Memory B cell (primary cell): ENCODE data around the gene PDRG1.

Experiments
- ATAC-seq: fragments of 150-1000 bp; cut with Tn5 transposase; 2 replicates; pipeline ENCODE4 v1.10.0; 2021; ENCODE audit warnings: low read depth, mild to moderate bottlenecking, moderate library complexity
- DNase-seq, 2 donors: peaks; one replicate each; pipeline ENCODE4 v3.0.0; 2022; ENCODE audit warnings: low spot score in 2 of 2
- H3K27ac Mint-ChIP-seq: one replicate; pipeline ENCODE4 v1.8.0; 2022; ENCODE audit warnings: mild to moderate bottlenecking, moderate library complexity, mixed read lengths
- H3K27me3 Mint-ChIP-seq: one replicate; pipeline ENCODE4 v1.8.0; 2022; ENCODE audit warnings: mixed read lengths
- H3K36me3 Mint-ChIP-seq: one replicate; pipeline ENCODE4 v1.8.0; 2022; ENCODE audit warnings: mild to moderate bottlenecking, mixed read lengths
- H3K4me1 Mint-ChIP-seq: one replicate; pipeline ENCODE4 v1.8.0; 2022; ENCODE audit warnings: mixed read lengths
- H3K4me3 Mint-ChIP-seq: one replicate; pipeline ENCODE4 v1.8.0; 2022; ENCODE audit warnings: mild to moderate bottlenecking, moderate library complexity, mixed read lengths
- H3K9me3 Mint-ChIP-seq: one replicate; pipeline ENCODE4 v1.8.0; 2022; ENCODE audit warnings: mixed read lengths

PDRG1 gene

DNA sequence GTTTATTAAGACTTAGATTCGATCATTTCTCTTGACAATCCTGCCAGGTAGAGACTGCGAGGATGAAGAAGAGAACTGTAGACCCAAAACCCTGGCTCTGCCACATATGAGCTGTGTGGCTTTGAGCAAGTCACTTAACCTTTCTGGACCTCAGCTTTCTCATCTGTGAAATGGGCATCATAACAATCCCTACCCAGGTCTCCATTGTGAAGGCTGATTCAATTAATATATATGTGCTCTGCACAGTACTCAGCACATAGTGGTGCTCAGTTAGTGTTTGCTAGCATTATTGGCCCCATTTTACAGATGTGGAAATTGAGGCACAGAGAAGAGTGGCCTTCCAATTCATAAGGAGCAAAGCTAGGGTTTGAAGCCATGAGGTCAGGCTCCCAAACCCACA, 24.0 kb upstream of the PDRG1 start:
- peaks cover 27% of the 10 kb centered on the region for H3K27me3 Mint-ChIP-seq
- no peak for ATAC-seq

DNA sequence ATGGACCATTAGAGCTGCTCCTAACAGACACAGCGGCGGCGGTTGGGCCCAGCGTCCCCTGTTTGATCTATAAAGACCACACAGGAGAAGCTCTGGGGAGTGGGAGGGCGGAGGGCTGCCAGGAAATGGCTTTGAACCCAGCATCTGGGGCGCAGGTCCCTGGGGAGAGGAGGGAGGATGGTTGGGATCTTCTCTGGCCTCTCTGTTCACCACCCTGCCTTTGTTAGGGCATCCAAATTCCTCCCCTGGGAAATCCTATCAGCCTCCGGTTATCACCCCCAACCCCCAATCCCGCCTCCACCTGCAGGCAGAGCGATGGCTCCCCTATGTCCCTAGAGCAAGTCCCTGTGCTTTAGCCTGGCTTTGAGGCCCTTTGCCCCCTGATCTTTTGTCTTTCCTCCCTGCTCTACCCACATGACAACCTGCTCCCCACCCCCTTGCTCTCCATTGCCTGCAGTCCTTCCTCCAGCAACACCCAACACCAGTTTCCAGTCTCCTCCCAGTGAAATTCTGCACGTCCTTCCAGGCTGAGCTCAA, 23.2 kb upstream of the PDRG1 start:
- Mint-ChIP-seq H3K27me3 (peaks cover 24% of the 10 kb centered on the region), H3K27ac (no peak overlapping the region), H3K4me1 (no peaks in the 10 kb centered on the region), H3K36me3 (no peaks in the 10 kb centered on the region), H3K4me3 (no peak overlapping the region), H3K9me3 (no peaks in the 10 kb centered on the region)
- DNase-seq (no peak), ATAC-seq (no peak)

More for the DNA sequence above, 24.0 kb upstream of the PDRG1 start:
- Mint-ChIP-seq H3K4me1 (no peaks in the 10 kb centered on the region), H3K9me3 (no peaks in the 10 kb centered on the region), H3K27ac (no peak overlapping the region), H3K36me3 (no peaks in the 10 kb centered on the region), H3K4me3 (no peak overlapping the region)
- DNase-seq = no peak

DNA sequence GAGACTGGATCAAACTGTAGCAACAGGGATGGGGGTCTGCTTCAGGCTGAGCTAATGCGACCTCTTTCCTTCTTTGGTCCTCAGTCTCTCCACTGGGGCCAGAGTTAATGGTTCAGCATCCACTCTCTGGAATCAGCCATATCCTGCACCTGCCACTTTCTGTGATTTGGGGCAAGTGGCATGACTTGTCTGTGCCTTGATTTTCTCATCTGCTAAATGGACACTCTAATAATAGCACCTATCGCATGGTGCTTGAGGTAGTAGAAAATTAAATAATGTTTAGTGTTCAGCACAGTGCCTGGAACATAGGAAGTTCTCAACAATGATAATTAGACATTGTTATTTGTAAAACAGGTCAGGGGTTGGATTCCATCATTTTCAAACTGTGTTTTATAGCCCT, 22.4 kb upstream of the PDRG1 start:
- no peaks in the 10 kb centered on the region for H3K36me3 Mint-ChIP-seq
- H3K27ac Mint-ChIP-seq = no peak overlapping the region
- H3K4me1 Mint-ChIP-seq = no peaks in the 10 kb centered on the region
- ATAC-seq (no peak), DNase-seq (no peak)
- H3K4me3 Mint-ChIP-seq = no peak overlapping the region
- no peaks in the 10 kb centered on the region for H3K9me3 Mint-ChIP-seq
- peaks cover 25% of the 10 kb centered on the region for H3K27me3 Mint-ChIP-seq

DNA sequence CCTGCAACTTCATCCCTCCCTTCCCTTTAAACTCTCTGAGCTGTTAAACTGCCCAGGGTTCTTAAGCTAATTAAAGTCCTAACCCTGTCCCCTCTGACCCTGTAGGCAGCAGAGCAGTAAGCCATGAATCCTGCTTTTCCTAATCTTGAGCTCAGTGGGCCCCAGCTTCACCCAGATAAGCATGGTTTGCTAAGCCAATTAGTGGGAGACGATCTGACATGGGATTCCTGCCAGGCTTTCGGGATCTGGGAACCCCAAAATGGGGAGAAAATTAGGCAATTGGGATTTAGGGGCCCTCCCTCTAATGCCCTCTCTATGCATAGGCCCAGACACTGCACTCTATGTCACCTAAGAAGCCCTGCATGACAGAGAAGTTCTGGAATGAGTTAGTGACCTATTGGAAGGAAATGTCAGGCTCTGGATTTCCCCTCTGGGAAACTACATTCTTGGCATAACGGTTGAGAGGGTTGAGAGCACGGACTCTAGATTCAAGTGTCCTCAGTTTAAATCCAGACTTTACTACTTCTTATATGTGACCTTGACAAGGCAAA, 20.7 kb upstream of the PDRG1 start:
- ATAC-seq = no peak
- peaks cover 1% of the 10 kb centered on the region for H3K9me3 Mint-ChIP-seq
- H3K27ac Mint-ChIP-seq = no peak overlapping the region
- H3K36me3 Mint-ChIP-seq = no peaks in the 10 kb centered on the region
- H3K27me3 Mint-ChIP-seq = peaks cover 27% of the 10 kb centered on the region
- H3K4me1 Mint-ChIP-seq = peaks cover 5% of the 10 kb centered on the region
- no peak overlapping the region for H3K4me3 Mint-ChIP-seq
- no peak for DNase-seq

DNA sequence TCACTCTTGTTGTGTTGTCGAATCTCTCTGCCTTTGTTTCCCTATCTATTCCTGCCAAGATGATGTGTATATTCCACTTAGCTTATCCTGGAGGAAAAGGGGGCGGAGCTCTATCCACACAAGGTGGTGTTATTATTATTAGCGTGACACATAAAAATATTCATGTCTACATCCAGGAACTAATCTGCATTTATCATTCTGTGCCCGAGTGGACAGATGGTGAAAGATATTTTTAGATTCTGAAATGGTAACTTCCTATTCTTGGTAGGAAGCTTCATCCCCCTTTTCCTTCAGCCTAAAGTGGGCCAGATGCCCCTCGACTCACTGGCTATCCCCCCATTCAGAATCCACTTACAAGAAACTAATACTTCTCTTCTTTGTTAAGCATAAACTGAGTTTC, 18.1 kb upstream of the PDRG1 start:
- H3K9me3 Mint-ChIP-seq = peaks cover 1% of the 10 kb centered on the region
- H3K36me3 Mint-ChIP-seq = no peaks in the 10 kb centered on the region
- ATAC-seq (no peak), DNase-seq (no peak)
- no peak overlapping the region for H3K27ac Mint-ChIP-seq
- H3K4me3 Mint-ChIP-seq = no peak overlapping the region
- H3K4me1 Mint-ChIP-seq = peaks cover 6% of the 10 kb centered on the region
- H3K27me3 Mint-ChIP-seq = peaks cover 28% of the 10 kb centered on the region

DNA sequence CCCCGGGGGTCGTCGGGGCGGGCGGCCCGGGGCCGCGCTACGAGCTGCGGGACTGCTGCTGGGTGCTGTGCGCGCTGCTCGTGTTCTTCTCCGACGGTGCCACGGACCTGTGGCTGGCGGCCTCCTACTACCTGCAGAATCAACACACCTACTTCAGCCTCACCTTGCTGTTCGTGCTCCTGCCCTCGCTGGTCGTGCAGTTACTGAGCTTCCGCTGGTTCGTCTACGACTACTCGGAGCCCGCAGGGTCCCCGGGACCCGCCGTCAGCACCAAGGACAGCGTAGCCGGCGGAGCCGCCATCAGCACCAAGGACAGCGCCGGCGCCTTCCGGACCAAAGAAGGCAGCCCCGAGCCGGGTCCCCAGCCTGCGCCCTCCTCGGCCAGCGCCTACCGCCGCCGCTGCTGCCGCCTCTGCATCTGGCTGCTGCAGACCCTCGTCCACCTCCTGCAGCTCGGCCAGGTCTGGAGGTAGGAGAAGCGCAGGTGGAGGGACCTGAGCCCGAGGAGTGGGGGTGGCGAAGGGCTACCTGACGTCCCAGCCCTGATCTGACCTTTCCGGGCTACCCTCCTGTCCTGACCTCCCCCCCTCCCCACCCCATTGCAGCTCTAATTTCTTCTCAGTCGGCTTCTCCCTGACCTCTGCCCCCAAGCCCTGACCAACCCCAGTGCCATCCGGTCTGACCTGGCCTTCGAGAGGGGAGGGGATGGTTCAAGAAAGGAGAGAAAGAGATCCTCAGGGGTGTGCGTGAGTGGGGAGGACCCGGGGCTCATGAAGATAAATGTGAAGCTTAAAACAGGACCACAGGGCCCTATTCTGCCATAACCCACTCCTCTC, 16.7 kb upstream of the PDRG1 start:
- Mint-ChIP-seq H3K4me1 (peaks cover 6% of the 10 kb centered on the region), H3K27ac (no peak overlapping the region), H3K27me3 (peaks cover 33% of the 10 kb centered on the region), H3K9me3 (peaks cover 1% of the 10 kb centered on the region), H3K36me3 (no peaks in the 10 kb centered on the region), H3K4me3 (peak overlapping the region; percentile 86)
- peak; percentile 86 to 95 for DNase-seq
- ATAC-seq = peak; percentile 87

DNA sequence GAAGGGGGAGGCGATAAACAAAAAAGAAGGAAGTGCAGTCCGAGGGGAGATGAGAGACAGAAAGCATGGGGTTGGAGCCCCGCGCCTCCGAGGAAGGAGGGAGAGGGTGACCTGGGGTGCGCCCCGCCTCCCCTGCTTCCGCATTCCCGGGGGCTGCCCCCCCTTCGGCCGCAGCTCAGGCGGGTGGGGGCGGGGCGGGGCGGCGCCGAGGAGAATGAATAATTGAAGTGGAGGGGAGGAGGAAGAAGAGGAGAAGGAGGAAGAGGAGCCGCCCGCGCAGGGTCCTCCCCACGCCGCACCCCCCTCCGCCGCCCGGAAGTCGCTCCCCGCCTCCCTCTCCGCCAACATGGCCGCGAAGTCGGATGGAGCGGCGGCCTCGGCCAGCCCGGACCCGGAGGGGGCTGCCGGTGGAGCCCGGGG, 16.0 kb upstream of the PDRG1 start, which contains the start of gene XKR7:
XKR7 (plus strand) TSS at position 322 of the 420 bp plus-strand sequence; CDS start at position 347, 25 bp downstream.
- ATAC-seq (peak; percentile 41), DNase-seq (no peak)
- H3K4me3 Mint-ChIP-seq = peak within 1 kb of the TSS; percentile 86
- H3K36me3 Mint-ChIP-seq = no peaks in the 10 kb centered on the region
- H3K4me1 Mint-ChIP-seq = peaks cover 6% of the 10 kb centered on the region
- H3K9me3 Mint-ChIP-seq = peaks cover 1% of the 10 kb centered on the region
- H3K27ac Mint-ChIP-seq = no peak within 1 kb of the TSS
- peaks cover 33% of the 10 kb centered on the region for H3K27me3 Mint-ChIP-seq

DNA sequence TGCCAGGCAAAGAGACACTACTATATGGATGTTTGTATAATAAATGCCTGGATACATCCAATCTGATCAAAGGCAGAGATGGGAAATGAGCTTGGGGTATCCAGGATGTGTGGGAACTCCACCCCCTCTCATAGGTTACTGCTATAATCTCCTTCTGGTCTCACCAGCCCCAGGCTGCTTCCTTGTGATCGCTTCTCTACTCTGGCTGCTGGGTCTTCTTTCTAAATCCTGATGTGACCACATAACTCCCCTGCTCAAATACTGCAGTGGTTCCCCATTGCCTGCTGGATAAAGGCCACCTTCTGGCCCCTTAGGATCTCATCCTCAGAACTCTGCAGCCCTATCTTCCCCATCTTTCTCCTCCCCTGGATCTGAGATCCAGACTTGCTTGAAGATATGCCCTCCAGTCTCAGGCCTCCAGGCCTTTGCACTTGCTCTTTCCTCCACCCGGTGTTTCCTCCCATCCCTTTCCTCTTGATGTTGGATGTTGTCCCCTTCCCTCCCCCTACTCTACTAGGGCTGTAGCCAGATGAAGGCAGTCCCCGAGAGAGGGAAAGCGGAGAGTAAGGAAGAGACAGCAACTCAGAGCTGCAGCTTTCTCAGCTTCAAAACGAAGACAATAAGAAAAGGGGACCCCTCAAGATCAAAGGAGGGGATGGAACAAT, 15.3 kb upstream of the PDRG1 start:
- H3K4me3 Mint-ChIP-seq = peak overlapping the region; percentile 59
- H3K27ac Mint-ChIP-seq = no peak overlapping the region
- no peaks in the 10 kb centered on the region for H3K36me3 Mint-ChIP-seq
- H3K9me3 Mint-ChIP-seq = peaks cover 1% of the 10 kb centered on the region
- H3K4me1 Mint-ChIP-seq = peaks cover 6% of the 10 kb centered on the region
- no peak for DNase-seq
- peaks cover 33% of the 10 kb centered on the region for H3K27me3 Mint-ChIP-seq
- no peak for ATAC-seq

DNA sequence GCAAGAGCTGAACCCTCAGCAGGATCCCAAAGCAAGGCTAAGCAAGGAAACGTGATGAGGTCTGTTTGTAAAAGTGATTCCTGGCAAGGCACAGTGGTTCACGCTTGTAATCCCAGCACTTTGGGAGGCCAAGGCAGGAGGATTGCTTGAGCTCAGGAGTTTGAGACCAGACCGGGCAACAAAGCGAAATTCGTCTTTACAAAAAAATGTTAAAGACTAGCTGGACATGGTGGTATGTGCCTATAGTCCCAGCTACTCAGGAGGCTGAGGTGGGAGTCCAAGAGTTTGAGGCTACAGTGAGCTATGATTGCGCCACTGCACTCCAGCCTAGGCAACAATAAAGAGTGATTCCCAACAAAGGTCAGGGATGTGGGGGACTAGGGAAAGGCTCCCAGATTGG, 12.0 kb upstream of the PDRG1 start:
- Mint-ChIP-seq H3K4me3 (no peak overlapping the region), H3K36me3 (no peaks in the 10 kb centered on the region), H3K27me3 (peaks cover 45% of the 10 kb centered on the region), H3K9me3 (peaks cover 1% of the 10 kb centered on the region), H3K4me1 (peaks cover 6% of the 10 kb centered on the region), H3K27ac (no peak overlapping the region)
- ATAC-seq = no peak
- no peak for DNase-seq

DNA sequence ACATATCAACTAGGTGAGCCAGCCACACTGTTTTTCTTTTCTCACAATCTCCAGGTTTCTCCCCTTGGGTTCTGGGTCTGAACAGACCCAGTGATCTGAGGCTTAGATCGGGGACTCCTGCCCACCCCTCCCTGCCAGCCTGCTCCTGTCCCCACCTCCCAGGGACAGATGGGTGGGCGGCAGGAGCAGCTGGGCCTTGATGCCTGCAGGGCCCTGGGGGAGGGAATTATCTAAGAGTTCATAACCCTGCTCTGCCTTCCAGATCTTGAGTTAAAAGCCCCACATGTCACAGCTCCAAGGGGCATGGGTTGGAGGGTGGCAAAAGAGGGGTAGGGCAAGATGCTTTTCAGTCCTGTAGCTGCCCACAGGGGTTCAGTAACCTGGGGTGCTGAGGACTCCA, 10.9 kb upstream of the PDRG1 start:
- Mint-ChIP-seq H3K27me3 (peaks cover 45% of the 10 kb centered on the region), H3K36me3 (no peaks in the 10 kb centered on the region), H3K4me3 (no peak overlapping the region), H3K9me3 (no peaks in the 10 kb centered on the region), H3K4me1 (peaks cover 2% of the 10 kb centered on the region), H3K27ac (no peak overlapping the region)
- ATAC-seq (no peak), DNase-seq (no peak)

DNA sequence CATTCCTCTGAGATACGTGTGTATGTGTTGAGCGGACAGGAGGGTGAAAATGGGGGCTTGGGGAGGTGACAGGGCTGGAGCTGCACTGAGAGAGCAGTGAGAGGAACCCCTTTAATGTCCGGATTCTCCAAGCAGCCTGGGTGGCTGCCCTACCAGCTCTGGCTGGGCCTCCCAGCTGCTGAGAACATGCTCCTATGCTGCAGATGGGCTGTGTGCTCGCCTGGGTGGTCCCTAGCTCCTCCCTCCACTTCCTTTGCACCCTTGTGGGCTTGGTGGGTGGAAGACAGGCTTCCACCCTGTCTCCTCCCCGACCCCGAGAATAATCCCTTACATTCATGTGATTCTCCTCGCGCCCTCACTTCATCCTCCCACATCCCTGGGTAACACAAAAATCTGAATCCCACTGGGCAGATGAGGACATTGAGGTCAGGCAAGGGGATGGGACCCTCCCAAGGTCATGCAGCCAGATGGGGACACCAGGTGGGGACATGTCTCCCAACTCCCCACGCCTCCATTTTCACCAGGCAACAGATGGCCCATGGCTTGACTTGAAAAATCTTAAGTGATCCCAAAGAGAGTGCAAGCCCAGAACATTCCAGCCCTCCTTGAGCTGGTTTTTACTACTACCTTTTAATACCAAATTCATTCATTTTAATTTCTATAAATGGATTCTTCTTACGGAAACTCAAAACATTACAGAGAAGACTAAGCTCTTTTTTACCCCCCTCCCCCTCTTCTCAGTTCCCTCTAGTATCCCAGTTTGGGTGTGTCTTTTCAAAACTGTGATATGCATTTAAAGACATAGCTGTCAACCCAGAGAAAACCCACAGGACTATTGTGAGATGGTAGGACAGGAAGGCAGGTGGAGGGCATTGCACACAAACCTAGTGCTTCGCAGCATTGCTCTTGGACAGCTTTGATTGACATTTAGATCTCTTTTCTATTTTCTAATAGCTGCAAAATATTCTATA, 5.0 kb upstream of the PDRG1 start:
- Mint-ChIP-seq H3K27me3 (peaks cover 27% of the 10 kb centered on the region), H3K27ac (no peak overlapping the region), H3K4me1 (peaks cover 2% of the 10 kb centered on the region), H3K4me3 (no peak overlapping the region), H3K9me3 (no peaks in the 10 kb centered on the region), H3K36me3 (peaks cover under 1% of the 10 kb centered on the region)
- no peak for DNase-seq
- no peak for ATAC-seq

DNA sequence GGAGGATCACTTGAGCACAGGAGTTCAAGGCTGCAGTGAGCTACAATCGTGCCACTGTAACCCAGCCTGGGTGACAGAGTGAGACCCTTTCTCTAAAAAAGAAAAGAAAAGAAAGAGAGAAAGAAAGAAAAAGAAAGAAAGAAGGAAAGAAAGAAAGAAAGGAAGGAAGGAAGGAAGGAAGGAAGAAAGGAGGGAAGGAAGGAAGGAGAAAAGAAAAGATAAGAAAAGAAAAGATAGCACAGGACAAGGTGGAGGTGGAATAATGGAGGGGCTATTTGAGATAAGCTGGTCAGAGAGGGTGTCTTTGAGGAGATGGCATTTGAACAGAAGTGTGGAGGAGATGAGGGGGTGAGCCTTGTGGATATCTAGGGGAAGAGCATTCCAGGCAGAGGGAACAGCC, 2.7 kb upstream of the PDRG1 start:
- DNase-seq (no peak), ATAC-seq (no peak)
- H3K4me3 Mint-ChIP-seq = no peak overlapping the region
- no peaks in the 10 kb centered on the region for H3K9me3 Mint-ChIP-seq
- H3K36me3 Mint-ChIP-seq = peaks cover 8% of the 10 kb centered on the region
- H3K4me1 Mint-ChIP-seq = peaks cover 17% of the 10 kb centered on the region
- H3K27ac Mint-ChIP-seq = no peak overlapping the region
- peaks cover 13% of the 10 kb centered on the region for H3K27me3 Mint-ChIP-seq

DNA sequence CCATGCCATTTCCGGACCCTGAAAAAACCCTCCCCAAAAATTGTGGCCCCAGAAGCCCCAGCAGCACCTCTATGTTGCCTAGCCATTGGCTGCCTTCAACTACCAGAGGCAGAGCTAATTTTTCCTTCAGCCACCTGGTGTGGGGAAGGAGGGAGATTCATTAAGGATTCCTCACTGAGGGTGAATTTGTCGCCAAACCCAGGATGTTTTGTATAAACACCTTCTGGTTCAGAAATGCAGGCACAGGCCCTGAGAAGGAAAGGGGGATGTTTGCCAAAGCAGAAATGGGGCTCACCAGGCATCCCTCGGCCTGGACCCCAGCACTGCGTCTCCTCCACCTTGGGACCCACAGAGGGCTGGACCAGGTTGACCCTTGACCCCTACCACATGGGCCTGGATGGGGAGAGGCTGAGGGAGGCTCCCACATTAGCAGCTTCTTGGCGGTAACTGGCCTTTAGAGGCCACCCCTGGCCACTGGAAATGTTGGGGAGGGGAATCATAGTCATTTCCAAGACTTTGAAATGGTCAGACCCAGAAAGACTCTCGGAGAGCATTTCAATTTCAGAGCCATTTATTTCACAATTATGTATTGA, 1.8 kb upstream of the PDRG1 start:
- Mint-ChIP-seq H3K27me3 (peaks cover 8% of the 10 kb centered on the region), H3K36me3 (peaks cover 13% of the 10 kb centered on the region), H3K9me3 (no peaks in the 10 kb centered on the region), H3K4me1 (peaks cover 23% of the 10 kb centered on the region), H3K4me3 (no peak overlapping the region), H3K27ac (no peak overlapping the region)
- ATAC-seq = no peak
- DNase-seq = no peak
